ENCODE results near the gene SLC26A11.

DNA sequence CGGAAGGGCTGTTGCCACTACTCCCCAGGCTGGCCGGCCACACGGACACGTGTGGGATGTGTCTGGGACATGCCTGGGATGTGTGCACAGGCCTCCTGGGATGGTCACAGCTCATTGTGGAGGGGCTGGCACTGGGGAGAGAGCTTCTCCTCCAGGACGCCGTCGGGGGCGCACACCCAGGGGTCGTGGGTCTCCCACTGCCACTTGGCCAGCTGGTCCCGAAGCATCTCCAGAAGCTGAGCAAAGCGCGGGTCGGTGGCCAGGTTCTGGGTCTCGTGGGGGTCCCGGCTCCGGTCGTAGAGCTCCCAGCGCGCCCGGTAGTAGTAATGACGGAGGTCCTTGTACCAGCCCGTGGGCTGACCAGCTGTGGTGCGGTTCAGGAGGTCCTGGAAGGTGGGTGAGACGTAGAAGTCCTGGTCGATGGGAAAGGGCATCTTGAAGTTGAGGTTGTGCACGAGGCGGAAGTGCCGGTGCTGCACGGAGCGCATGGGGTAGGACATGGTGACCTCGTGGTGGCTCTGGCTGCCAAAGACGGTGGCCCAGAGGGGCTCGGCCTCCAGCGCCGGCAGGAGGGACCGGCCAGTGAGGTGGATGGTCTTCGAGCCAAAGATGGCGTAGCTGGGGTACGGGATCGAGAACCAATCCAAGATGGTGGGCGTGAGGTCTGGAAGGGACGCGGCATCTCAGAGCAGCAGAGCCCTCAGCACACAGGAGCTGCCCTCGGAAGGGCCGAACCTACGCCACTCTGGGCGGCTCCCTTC lies 9.7 kb upstream of the SLC26A11 start:
- TF ChIP-seq EZH2phosphoT487 (IDR thresholded peaks at IDR 0.05): no peak
- TF ChIP-seq, protein P1, sequence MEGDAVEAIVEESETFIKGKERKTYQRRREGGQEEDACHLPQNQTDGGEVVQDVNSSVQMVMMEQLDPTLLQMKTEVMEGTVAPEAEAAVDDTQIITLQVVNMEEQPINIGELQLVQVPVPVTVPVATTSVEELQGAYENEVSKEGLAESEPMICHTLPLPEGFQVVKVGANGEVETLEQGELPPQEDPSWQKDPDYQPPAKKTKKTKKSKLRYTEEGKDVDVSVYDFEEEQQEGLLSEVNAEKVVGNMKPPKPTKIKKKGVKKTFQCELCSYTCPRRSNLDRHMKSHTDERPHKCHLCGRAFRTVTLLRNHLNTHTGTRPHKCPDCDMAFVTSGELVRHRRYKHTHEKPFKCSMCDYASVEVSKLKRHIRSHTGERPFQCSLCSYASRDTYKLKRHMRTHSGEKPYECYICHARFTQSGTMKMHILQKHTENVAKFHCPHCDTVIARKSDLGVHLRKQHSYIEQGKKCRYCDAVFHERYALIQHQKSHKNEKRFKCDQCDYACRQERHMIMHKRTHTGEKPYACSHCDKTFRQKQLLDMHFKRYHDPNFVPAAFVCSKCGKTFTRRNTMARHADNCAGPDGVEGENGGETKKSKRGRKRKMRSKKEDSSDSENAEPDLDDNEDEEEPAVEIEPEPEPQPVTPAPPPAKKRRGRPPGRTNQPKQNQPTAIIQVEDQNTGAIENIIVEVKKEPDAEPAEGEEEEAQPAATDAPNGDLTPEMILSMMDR (IDR thresholded peaks at IDR 0.05): no peak
